HL-60 (cell line): Measurements from ENCODE around the gene EIF4G1.

ENCODE experiments used
- POLR2AphosphoS5 ChIP-seq: IDR thresholded peaks from 2 replicates; pipeline ENCODE4 v1.6.1; 2012; ENCODE audit warnings: low read depth
- SPI1 ChIP-seq: IDR thresholded peaks from 2 replicates; pipeline ENCODE4 v1.6.1; 2012; ENCODE audit warnings: low read depth, mild to moderate bottlenecking, borderline replicate concordance
- TF ChIP-seq, protein P1 (sequence below): IDR thresholded peaks from one replicate; pipeline ENCODE4 v1.5.1; 2011; ENCODE audit warnings: low read length, control low read depth, inconsistent platforms; ENCODE audit not compliant: insufficient read depth

DNA sequence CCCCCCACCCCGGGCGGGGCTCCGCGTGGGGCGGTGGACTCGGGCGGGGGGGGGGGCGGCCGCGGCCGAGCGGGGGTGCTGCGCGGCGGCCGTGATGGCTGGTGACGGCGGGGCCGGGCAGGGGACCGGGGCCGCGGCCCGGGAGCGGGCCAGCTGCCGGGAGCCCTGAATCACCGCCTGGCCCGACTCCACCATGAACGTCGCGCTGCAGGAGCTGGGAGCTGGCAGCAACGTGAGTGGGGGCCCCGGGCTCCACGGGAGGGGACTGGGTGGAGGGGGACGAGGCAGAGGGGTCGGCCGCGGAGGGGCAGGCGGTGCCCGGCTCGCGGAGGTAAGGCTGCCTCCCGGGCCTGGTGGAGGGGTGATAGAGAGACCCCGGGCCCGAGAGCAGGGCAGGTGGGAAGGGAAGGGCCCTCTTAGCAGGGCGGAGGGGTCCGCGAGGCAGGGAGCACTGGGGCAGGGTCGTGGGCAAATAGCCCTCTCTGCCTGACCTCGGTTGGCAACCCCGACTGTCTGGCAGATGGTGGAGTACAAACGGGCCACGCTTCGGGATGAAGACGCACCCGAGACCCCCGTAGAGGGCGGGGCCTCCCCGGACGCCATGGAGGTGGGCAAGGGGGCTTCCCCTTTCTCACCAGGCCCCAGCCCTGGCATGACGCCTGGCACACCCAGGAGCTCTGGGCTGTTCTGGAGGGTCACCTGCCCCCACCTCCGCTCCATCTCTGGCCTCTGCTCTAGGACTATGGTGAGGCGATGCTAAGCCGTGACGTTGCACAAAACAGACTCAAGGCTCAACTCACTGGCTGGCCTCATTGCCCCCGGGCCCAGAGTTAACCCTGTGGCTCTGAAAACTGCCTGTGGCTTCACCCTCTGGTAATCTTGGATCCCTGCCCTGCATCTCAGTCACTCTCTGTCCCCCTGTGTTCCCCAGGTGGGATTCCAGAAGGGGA lies 38.2 kb upstream of the EIF4G1 start, which contains the start of gene ECE2:
- TF ChIP-seq, protein P1, sequence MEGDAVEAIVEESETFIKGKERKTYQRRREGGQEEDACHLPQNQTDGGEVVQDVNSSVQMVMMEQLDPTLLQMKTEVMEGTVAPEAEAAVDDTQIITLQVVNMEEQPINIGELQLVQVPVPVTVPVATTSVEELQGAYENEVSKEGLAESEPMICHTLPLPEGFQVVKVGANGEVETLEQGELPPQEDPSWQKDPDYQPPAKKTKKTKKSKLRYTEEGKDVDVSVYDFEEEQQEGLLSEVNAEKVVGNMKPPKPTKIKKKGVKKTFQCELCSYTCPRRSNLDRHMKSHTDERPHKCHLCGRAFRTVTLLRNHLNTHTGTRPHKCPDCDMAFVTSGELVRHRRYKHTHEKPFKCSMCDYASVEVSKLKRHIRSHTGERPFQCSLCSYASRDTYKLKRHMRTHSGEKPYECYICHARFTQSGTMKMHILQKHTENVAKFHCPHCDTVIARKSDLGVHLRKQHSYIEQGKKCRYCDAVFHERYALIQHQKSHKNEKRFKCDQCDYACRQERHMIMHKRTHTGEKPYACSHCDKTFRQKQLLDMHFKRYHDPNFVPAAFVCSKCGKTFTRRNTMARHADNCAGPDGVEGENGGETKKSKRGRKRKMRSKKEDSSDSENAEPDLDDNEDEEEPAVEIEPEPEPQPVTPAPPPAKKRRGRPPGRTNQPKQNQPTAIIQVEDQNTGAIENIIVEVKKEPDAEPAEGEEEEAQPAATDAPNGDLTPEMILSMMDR = no peak
- TF ChIP-seq SPI1 (no peak), POLR2AphosphoS5 (no peak)
